ENCODE results near the gene IL18RAP.

Gene IL18RAP

DNA sequence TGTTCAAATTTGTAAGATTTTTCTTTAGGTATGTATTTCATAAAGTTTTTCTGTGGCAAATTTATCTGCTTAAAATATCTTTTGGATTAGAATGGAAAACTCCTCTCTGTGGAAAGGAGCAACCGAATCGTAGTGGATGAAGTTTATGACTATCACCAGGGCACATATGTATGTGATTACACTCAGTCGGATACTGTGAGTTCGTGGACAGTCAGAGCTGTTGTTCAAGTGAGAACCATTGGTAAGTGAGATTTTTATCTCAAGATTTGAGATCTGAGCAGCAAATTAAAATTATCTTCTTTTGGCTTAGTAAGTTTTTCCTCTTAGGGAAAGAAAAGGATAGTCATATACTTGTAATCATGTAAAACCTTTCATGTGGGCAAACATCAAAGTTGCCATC lies 14.2 kb downstream of the IL18RAP start:
- TF ChIP-seq TAF1 (IDR thresholded peaks at IDR 0.05; ENCODE audit: borderline replicate concordance, insufficient read depth, low read length): no peak
- TF ChIP-seq POLR2AphosphoS5 (IDR thresholded peaks at IDR 0.05; ENCODE audit: low read depth, low read length): no peak
- TF ChIP-seq, protein P1, sequence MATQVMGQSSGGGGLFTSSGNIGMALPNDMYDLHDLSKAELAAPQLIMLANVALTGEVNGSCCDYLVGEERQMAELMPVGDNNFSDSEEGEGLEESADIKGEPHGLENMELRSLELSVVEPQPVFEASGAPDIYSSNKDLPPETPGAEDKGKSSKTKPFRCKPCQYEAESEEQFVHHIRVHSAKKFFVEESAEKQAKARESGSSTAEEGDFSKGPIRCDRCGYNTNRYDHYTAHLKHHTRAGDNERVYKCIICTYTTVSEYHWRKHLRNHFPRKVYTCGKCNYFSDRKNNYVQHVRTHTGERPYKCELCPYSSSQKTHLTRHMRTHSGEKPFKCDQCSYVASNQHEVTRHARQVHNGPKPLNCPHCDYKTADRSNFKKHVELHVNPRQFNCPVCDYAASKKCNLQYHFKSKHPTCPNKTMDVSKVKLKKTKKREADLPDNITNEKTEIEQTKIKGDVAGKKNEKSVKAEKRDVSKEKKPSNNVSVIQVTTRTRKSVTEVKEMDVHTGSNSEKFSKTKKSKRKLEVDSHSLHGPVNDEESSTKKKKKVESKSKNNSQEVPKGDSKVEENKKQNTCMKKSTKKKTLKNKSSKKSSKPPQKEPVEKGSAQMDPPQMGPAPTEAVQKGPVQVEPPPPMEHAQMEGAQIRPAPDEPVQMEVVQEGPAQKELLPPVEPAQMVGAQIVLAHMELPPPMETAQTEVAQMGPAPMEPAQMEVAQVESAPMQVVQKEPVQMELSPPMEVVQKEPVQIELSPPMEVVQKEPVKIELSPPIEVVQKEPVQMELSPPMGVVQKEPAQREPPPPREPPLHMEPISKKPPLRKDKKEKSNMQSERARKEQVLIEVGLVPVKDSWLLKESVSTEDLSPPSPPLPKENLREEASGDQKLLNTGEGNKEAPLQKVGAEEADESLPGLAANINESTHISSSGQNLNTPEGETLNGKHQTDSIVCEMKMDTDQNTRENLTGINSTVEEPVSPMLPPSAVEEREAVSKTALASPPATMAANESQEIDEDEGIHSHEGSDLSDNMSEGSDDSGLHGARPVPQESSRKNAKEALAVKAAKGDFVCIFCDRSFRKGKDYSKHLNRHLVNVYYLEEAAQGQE (IDR thresholded peaks at IDR 0.05; ENCODE audit: insufficient read depth in 1 of 2, low read depth in 2 of 2, low read length in 2 of 2): no peak
- no peak for TF ChIP-seq FOXP2 (optimal IDR thresholded peaks at IDR 0.05; ENCODE audit: borderline replicate concordance, extremely low read depth, extremely low read length, insufficient read depth)
- TF ChIP-seq SIN3A (IDR thresholded peaks at IDR 0.05; ENCODE audit: borderline replicate concordance, insufficient read depth, low read length): no peak

DNA sequence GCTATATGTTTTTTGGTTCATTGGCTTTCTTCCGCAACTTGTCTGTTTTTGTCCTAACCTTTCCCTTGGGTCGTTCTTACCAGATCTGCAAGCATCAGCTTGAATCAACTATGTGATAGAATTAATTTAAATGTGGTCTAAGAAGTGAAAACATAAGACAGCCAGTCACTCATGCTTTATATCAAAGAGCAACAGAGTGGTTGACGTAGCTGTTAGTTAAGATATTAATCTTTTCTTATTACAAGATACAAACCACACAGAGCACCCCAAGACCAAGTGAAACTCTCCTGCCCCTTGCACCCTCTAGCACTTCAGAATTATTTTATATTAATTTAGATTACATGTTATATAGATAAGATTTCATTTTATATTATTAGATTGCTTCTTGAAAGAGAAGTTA lies 15.2 kb downstream of the IL18RAP start:
- TF ChIP-seq TAF1 (IDR thresholded peaks at IDR 0.05; ENCODE audit: borderline replicate concordance, insufficient read depth, low read length) (no peak), FOXP2 (optimal IDR thresholded peaks at IDR 0.05; ENCODE audit: borderline replicate concordance, extremely low read depth, extremely low read length, insufficient read depth) (no peak), POLR2AphosphoS5 (IDR thresholded peaks at IDR 0.05; ENCODE audit: low read depth, low read length) (no peak), SIN3A (IDR thresholded peaks at IDR 0.05; ENCODE audit: borderline replicate concordance, insufficient read depth, low read length) (no peak)
- TF ChIP-seq, protein P1 (IDR thresholded peaks at IDR 0.05; ENCODE audit: insufficient read depth in 1 of 2, low read depth in 2 of 2, low read length in 2 of 2): no peak

DNA sequence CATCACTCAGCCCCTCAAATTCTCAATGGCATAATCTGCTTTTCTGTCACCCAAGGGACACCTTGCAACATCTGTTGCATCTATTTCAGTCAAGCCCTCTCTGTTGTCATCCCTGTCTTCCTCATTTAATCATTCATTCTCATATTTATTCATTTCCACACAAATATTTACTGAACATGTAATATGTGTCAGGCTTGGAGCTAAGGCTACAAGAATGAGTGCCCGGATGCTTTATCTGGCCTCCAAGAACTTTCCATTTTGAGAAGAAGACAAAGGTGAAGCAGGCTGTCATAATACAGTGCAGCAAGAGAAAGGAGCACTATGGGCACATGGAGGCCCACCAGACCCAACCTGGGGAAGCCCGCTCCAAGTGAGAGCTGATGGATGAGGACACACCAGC lies 15.6 kb downstream of the IL18RAP start:
- TF ChIP-seq SIN3A (IDR thresholded peaks at IDR 0.05; ENCODE audit: borderline replicate concordance, insufficient read depth, low read length) (no peak), TAF1 (IDR thresholded peaks at IDR 0.05; ENCODE audit: borderline replicate concordance, insufficient read depth, low read length) (no peak), FOXP2 (optimal IDR thresholded peaks at IDR 0.05; ENCODE audit: borderline replicate concordance, extremely low read depth, extremely low read length, insufficient read depth) (no peak), POLR2AphosphoS5 (IDR thresholded peaks at IDR 0.05; ENCODE audit: low read depth, low read length) (no peak)
- TF ChIP-seq, protein P1 (IDR thresholded peaks at IDR 0.05; ENCODE audit: insufficient read depth in 1 of 2, low read depth in 2 of 2, low read length in 2 of 2): no peak

DNA sequence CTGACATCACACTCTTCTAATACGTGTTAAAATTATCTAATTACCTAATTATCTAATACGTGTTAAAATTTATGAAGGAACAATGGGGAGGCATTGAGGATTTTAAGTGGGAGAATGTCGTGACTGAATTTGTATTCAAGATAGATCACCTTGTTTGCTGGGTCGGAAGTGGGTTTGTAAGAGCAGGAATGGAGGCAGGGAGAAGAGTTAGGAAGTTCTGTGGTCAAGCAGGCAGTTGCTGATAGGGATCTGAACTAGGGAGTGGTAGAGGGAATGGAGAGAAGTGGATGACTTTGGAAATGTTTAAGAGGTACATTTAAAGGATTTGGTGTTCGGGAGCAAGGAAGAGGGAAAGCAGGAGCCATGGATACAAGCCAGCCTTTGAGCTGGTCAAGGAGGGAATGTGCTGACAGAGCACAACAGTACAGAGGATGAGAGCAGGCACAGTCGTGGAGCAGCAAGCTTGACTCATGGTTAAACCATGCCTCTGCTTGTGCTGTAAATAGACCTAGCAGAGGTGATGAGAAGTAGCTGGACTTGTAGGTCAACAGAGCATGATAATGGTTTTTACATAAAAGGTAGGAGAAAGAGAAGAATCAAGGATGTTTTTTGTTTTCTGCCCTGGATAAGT lies 16.2 kb downstream of the IL18RAP start:
- TF ChIP-seq POLR2AphosphoS5 (IDR thresholded peaks at IDR 0.05; ENCODE audit: low read depth, low read length) (no peak), SIN3A (IDR thresholded peaks at IDR 0.05; ENCODE audit: borderline replicate concordance, insufficient read depth, low read length) (no peak)

DNA sequence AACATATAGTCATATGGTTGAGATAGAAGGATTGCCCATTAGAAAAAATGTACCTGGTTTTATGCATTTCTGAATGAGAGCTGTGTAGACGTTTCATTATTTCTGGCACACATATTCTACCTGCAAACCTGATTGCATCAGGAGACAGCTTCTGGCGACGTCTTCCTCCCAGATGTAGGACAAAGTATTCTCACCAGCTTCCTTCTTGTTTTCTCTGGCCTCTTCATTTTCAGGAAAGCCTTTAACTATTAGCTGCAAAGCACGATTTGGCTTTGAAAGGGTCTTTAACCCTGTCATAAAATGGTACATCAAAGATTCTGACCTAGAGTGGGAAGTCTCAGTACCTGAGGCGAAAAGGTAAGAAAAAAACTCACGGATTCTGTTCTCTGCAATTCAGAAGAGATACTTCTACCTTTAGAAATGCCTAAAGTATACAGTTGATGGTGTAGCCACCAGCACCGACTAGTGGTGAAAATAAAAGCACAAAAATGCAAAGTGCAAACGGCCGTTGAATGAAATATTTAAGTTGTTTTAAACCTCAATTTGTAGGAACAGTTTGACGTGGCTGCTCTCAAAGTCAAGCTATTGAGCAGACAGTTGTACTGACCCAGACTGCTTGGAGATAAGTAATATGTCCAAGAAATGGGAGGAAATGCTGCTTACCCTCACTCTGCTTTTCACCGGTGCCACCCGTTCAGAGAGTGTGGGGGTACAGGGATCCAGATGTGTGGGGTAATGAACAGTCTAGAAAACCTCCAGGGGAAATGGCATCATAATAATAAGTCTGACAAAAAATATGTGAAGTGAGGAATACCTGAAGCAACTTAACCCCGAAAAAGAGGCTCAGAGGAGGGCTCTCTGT lies 20.2 kb downstream of the IL18RAP start:
- TF ChIP-seq, protein P1 (IDR thresholded peaks at IDR 0.05; ENCODE audit: insufficient read depth in 1 of 2, low read depth in 2 of 2, low read length in 2 of 2): no peak
- TF ChIP-seq SIN3A (IDR thresholded peaks at IDR 0.05; ENCODE audit: borderline replicate concordance, insufficient read depth, low read length) (no peak), POLR2AphosphoS5 (IDR thresholded peaks at IDR 0.05; ENCODE audit: low read depth, low read length) (no peak), FOXP2 (optimal IDR thresholded peaks at IDR 0.05; ENCODE audit: borderline replicate concordance, extremely low read depth, extremely low read length, insufficient read depth) (no peak), TAF1 (IDR thresholded peaks at IDR 0.05; ENCODE audit: borderline replicate concordance, insufficient read depth, low read length) (no peak)

All from PFSK-1 (cell line).